Mesendoderm (in vitro differentiated cells): ENCODE data around the gene PYHIN1.
"Not testable (repeated sequence)": the region's sequence is repeated elsewhere in the genome, so short reads cannot be mapped to it uniquely, and the experiment has no call there.

Source experiments
- DNase-seq: peaks from one replicate; pipeline ENCODE4 v3.0.0; 2013
- H2AK5ac ChIP-seq: 2 replicates; pipeline ENCODE4 v1.6.1; 2013; ENCODE audit warnings: low read length, inconsistent platforms
- H2BK120ac ChIP-seq: 2 replicates; pipeline ENCODE4 v1.6.1; 2013; ENCODE audit warnings: low read depth, mild to moderate bottlenecking, low read length, moderate library complexity, mixed read lengths
- H2BK15ac ChIP-seq: replicated peaks from 2 replicates; pipeline ENCODE4 v1.6.1; 2013; ENCODE audit warnings: low read depth, mild to moderate bottlenecking, moderate library complexity
- H2BK5ac ChIP-seq: 2 replicates; pipeline ENCODE4 v1.6.1; 2013; ENCODE audit warnings: low read length, inconsistent platforms
- H3K18ac ChIP-seq: 2 replicates; pipeline ENCODE4 v1.6.1; 2013; ENCODE audit warnings: mild to moderate bottlenecking, low read length, mixed read lengths
- H3K23ac ChIP-seq: one replicate; pipeline ENCODE4 v1.6.1; 2013; ENCODE audit warnings: low read length
- H3K27ac ChIP-seq: 2 replicates; pipeline ENCODE4 v1.5.1; 2013; ENCODE audit warnings: low read depth, mild to moderate bottlenecking, inconsistent platforms, low read length, moderate library complexity
- H3K27me3 ChIP-seq: 2 replicates; pipeline ENCODE4 v1.6.1; 2013; ENCODE audit warnings: low read length, control low read depth, mild to moderate bottlenecking, inconsistent platforms; ENCODE audit not compliant: insufficient read depth, poor library complexity
- H3K36me3 ChIP-seq: 2 replicates; pipeline ENCODE4 v1.6.1; 2013; ENCODE audit warnings: low read length, inconsistent platforms; ENCODE audit not compliant: control insufficient read depth, insufficient read depth
- H3K4ac ChIP-seq: one replicate; pipeline ENCODE4 v1.6.1; 2013; ENCODE audit warnings: low read depth, mild to moderate bottlenecking, low read length, moderate library complexity
- H3K4me1 ChIP-seq: 2 replicates; pipeline ENCODE4 v1.6.1; 2013; ENCODE audit warnings: low read depth, low read length, inconsistent platforms; ENCODE audit not compliant: control insufficient read depth
- H3K4me2 ChIP-seq: 2 replicates; pipeline ENCODE4 v1.6.1; 2013; ENCODE audit warnings: low read length
- H3K4me3 ChIP-seq: 2 replicates; pipeline ENCODE4 v1.5.1; 2013; ENCODE audit warnings: mild to moderate bottlenecking, low read length
- H3K56ac ChIP-seq: one replicate; pipeline ENCODE4 v1.6.1; 2013; ENCODE audit warnings: low read length
- H3K79me1 ChIP-seq: 2 replicates; pipeline ENCODE4 v1.6.1; 2013; ENCODE audit warnings: low read length, inconsistent platforms
- H3K79me2 ChIP-seq: 2 replicates; pipeline ENCODE4 v1.6.1; 2013; ENCODE audit warnings: mild to moderate bottlenecking, low read length; ENCODE audit not compliant: control insufficient read depth, insufficient read depth
- H3K9ac ChIP-seq: 2 replicates; pipeline ENCODE4 v1.6.1; 2013; ENCODE audit warnings: low read length, inconsistent platforms
- H4K5ac ChIP-seq: one replicate; pipeline ENCODE4 v1.6.1; 2013; ENCODE audit warnings: low read length
- H4K8ac ChIP-seq: one replicate; pipeline ENCODE4 v1.6.1; 2013; ENCODE audit warnings: low read depth, mild to moderate bottlenecking, control low read depth, low read length, moderate library complexity
- WGBS: extraction: QIAGEN DNeasy Blood & Tissue Kit; methylation state at CpG from one replicate; pipeline ENCODE4 v1.1.7; 2013; ENCODE audit warnings: low lambda C conversion rate, missing lambda C conversion rate; ENCODE audit not compliant: insufficient coverage; ENCODE audit errors: extremely low coverage; 5-methylcytosine and 5-hydroxymethylcytosine counted together

PYHIN1 gene

DNA sequence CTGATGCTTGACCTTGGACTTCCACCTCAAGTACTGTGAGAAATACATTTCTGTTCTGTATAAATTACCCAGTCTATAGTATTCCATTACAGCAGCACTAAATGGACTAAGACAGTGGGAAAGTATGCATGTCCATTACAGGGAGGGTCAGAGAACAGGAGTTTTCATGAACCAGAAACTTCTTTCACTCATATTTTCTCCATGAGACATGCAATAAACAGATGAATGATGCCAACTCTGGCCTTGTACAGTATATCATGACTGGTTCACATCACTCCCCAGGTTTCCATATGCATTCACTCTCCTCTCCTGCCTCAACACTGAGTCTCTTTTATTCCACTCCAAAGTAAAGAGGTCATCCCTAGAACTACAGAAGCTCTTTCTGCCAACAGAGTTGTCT lies 73.8 kb downstream of the PYHIN1 start:
- H3K9ac ChIP-seq: peak overlapping the region; percentile 44
- no peak overlapping the region for H3K4me3 ChIP-seq
- no peak overlapping the region for H3K18ac ChIP-seq
- DNase-seq: no peak
- no peaks in the 10 kb centered on the region for H3K79me2 ChIP-seq
- no peaks in the 10 kb centered on the region for H3K79me1 ChIP-seq
- H3K27ac ChIP-seq: peak overlapping the region; percentile 47
- peak overlapping the region; percentile 68 for H2BK120ac ChIP-seq
- no peak overlapping the region for H4K8ac ChIP-seq
- H4K5ac ChIP-seq: peak overlapping the region; percentile 68
- peak overlapping the region; percentile 93 for H2BK5ac ChIP-seq
- H3K27me3 ChIP-seq: no peaks in the 10 kb centered on the region
- H3K4ac ChIP-seq: peak overlapping the region; percentile 27
- no peak overlapping the region for H3K4me2 ChIP-seq
- H3K36me3 ChIP-seq: no peaks in the 10 kb centered on the region
- H3K56ac ChIP-seq: peak overlapping the region; percentile 79
- H3K4me1 ChIP-seq: peaks cover 15% of the 10 kb centered on the region
- no peak overlapping the region for H2BK15ac ChIP-seq
- peak overlapping the region; percentile 76 for H2AK5ac ChIP-seq
- no peak overlapping the region for H3K23ac ChIP-seq

DNA sequence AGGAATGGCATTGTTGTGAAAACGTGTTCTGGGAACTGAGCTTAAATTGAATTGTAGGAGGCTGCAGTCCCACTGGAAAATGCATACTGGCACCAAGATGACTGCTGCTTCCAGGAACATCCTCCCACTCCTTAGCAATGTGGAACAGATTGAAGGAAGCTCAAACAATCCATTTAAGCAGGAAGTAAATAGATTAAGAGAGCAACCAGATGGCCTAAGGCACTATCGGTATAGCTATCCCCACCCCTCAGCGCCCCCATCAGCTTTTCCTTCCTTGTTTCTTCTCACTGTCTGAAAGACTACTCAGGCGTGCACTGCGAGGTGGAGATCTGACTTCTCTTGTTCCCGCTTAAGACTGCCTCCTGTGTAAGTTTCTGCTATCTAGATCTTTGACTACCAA lies 74.3 kb downstream of the PYHIN1 start:
- H3K4me1 ChIP-seq: peaks cover 15% of the 10 kb centered on the region
- H3K4me2 ChIP-seq: peak overlapping the region; percentile 53
- DNase-seq: peak; percentile 89
- H3K36me3 ChIP-seq: no peaks in the 10 kb centered on the region
- H3K79me2 ChIP-seq: no peaks in the 10 kb centered on the region
- no peak overlapping the region for H3K23ac ChIP-seq
- H3K27ac ChIP-seq: peak overlapping the region; percentile 47
- no peaks in the 10 kb centered on the region for H3K79me1 ChIP-seq
- H3K9ac ChIP-seq: peak overlapping the region; percentile 66
- peak overlapping the region; percentile 7 for H2BK120ac ChIP-seq
- no peak overlapping the region for H4K8ac ChIP-seq
- H3K56ac ChIP-seq: peak overlapping the region; percentile 79
- peak overlapping the region; percentile 76 for H2AK5ac ChIP-seq
- no CpG with 5 or more reads among the region's 6 CpGs for WGBS
- no peaks in the 10 kb centered on the region for H3K27me3 ChIP-seq
- H3K18ac ChIP-seq: peak overlapping the region; percentile 22
- H3K4me3 ChIP-seq: no peak overlapping the region
- no peak overlapping the region for H3K4ac ChIP-seq
- H2BK15ac ChIP-seq: no peak overlapping the region
- H2BK5ac ChIP-seq: peak overlapping the region; percentile 93
- H4K5ac ChIP-seq: peak overlapping the region; percentile 68

DNA sequence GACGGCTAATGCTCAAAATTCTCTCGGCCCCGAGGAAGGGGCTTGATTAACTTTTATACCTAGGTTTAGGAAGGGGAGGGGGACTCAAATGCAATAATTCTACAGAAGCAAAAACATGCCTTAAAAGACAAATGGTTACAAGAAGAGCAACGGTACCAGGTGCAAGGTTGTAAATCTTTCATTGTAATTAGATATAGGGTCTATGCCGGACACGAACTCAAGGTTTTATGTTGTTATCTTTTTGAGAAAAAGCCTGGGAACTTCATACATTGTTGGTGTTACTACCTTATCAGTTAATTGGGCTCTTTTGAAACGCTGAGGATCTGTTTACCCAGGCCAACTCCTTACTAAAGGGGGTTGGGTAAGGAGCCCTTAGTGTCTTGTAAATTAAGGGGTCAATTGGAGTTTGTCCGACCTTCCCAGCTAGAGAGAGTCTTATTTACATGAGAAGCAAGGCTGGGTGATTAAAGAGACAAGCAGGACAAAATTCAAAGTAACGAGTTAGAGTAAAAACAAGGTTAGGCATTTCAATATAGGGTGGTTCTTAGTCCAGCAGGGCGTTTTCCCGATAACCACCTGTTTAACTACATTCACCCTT lies 75.0 kb downstream of the PYHIN1 start:
- H3K56ac ChIP-seq: peak overlapping the region; percentile 79
- WGBS: no CpG with 5 or more reads among the region's 11 CpGs
- peaks cover 15% of the 10 kb centered on the region for H3K4me1 ChIP-seq
- H2AK5ac ChIP-seq, H3K79me2 ChIP-seq, H4K5ac ChIP-seq, H3K4me3 ChIP-seq, H2BK15ac ChIP-seq, H3K79me1 ChIP-seq, H3K36me3 ChIP-seq, H3K27me3 ChIP-seq, H3K4ac ChIP-seq, H4K8ac ChIP-seq, H3K23ac ChIP-seq: not testable (repeated sequence)
- peak overlapping the region; percentile 22 for H3K18ac ChIP-seq
- H2BK120ac ChIP-seq: peak overlapping the region; percentile 7
- peak overlapping the region; percentile 88 for H2BK5ac ChIP-seq
- peak overlapping the region; percentile 53 for H3K4me2 ChIP-seq
- peak overlapping the region; percentile 49 for H3K27ac ChIP-seq
- DNase-seq: peak; percentile 84
- H3K9ac ChIP-seq: peak overlapping the region; percentile 66

DNA sequence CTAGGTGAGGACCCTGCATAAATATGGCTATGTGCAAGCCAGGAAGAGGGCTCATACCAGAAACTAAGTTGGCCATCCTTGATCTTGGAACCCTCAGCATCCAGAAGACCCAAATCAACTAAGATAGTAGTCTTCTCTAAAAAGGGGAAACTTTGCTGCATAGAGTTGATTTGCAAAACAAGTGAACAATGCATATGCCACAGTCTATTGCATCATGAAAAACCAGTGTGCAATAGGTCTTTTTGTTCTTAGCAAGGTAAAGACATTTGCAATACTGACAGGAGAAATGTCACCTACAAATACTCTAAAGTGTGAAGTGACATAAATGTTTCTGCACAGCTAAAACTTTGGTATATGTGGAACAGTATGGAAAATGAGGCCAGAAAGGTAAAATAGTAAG lies 76.4 kb downstream of the PYHIN1 start:
- Histone ChIP-seq H3K18ac (peak overlapping the region; percentile 80), H3K9ac (no peak overlapping the region), H3K4me1 (peaks cover 15% of the 10 kb centered on the region), H2BK15ac (no peak overlapping the region), H4K8ac (no peak overlapping the region), H3K27ac (no peak overlapping the region), H3K4ac (no peak overlapping the region), H3K23ac (no peak overlapping the region), H3K4me3 (no peak overlapping the region), H3K36me3 (no peaks in the 10 kb centered on the region), H2AK5ac (no peak overlapping the region), H4K5ac (no peak overlapping the region), H3K79me2 (no peaks in the 10 kb centered on the region), H2BK120ac (peak overlapping the region; percentile 51), H3K79me1 (no peaks in the 10 kb centered on the region), H3K27me3 (no peaks in the 10 kb centered on the region), H2BK5ac (no peak overlapping the region), H3K56ac (no peak overlapping the region), H3K4me2 (no peak overlapping the region)
- DNase-seq: no peak

DNA sequence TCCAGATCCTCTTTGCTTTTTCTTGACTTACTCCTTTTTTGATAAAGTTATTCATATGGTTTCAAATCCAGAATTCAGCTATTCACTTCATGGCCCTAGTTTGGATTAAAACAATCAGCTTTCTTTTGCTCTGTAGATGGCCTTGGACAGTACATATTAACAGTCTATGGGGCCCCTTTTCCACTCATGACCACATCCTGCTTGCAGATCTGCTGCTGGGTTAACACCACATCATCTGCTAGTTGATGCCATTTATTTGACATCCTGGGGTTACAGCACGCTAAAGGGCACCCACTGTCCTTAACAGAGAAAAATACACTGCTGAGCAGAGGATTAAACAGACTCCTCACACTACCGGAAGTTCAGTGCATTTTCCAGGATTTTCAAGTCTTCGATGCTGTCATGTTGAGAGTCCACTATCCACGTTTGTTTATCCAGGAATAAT lies 77.4 kb downstream of the PYHIN1 start:
- Histone ChIP-seq H3K4me2 (no peak overlapping the region), H4K8ac (no peak overlapping the region), H3K4me3 (no peak overlapping the region), H2BK120ac (no peak overlapping the region), H2AK5ac (no peak overlapping the region), H3K9ac (no peak overlapping the region), H2BK5ac (no peak overlapping the region), H3K4me1 (peaks cover 15% of the 10 kb centered on the region), H3K27me3 (no peaks in the 10 kb centered on the region), H3K23ac (no peak overlapping the region), H3K56ac (peak overlapping the region; percentile 17), H3K4ac (no peak overlapping the region), H3K27ac (no peak overlapping the region), H3K79me1 (no peaks in the 10 kb centered on the region), H2BK15ac (no peak overlapping the region), H3K79me2 (no peaks in the 10 kb centered on the region), H3K18ac (peak overlapping the region; percentile 5), H3K36me3 (no peaks in the 10 kb centered on the region), H4K5ac (no peak overlapping the region)
- no CpG with 5 or more reads among the region's 4 CpGs for WGBS
- no peak for DNase-seq

DNA sequence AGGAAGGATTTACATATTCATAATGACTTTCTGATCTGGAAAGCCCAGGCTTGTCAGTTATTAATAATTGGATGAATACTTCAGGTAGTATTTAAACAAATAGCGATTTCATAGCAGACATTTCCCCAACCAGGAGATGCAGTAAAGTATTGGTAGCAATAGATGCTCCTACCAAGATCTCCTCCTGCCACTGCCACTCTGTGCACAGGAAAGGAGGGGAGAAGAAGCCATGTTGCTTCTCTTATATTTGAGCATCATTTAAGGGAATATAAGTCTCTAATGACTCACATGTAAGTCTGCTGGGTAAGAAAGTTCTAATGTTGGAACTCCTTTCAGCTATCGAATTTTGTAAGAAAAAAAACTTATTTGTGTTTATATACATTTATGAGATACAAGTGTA lies 77.9 kb downstream of the PYHIN1 start:
- Histone ChIP-seq H3K36me3 (no peaks in the 10 kb centered on the region), H3K23ac (no peak overlapping the region), H3K9ac (no peak overlapping the region), H3K56ac (no peak overlapping the region), H3K4me1 (peaks cover 15% of the 10 kb centered on the region), H3K27ac (no peak overlapping the region), H3K27me3 (no peaks in the 10 kb centered on the region), H3K79me1 (no peaks in the 10 kb centered on the region), H2AK5ac (no peak overlapping the region), H3K4me2 (no peak overlapping the region), H3K4ac (no peak overlapping the region), H3K79me2 (no peaks in the 10 kb centered on the region), H2BK15ac (no peak overlapping the region), H4K5ac (no peak overlapping the region), H3K4me3 (no peak overlapping the region), H4K8ac (no peak overlapping the region), H2BK5ac (no peak overlapping the region), H3K18ac (no peak overlapping the region), H2BK120ac (no peak overlapping the region)
- DNase-seq: no peak
- WGBS: no CpG with 5 or more reads among the region's 2 CpGs
